Endothelial cell of umbilical vein (primary cell): ENCODE data around the gene OR4D2. TPM values are rescaled to one million over a fixed set of nuclear protein-coding genes. Genes with fewer than 3 reads are reported as not detected.

Source experiments
- BruUV-seq: library from RNA; stranded (reverse); fragments of 400-500 nt; replicated peaks from 2 replicates; lab custom pipeline; 2021; lab: Mats Ljungman, UMichigan
- CTCF ChIA-PET: fragments of 300-600, 350-600 bp; sonication (Branson Sonifier 250); formaldehyde crosslinking; loops from one replicate; lab custom pipeline; 2021; ENCODE audit warnings: antibody characterized with exemption, inconsistent platforms; lab: Charles Lee
- POLR2A ChIA-PET: fragments of 300-600, 350-600 bp; sonication (Branson Sonifier 250); formaldehyde crosslinking; loops from one replicate; lab custom pipeline; 2021; ENCODE audit warnings: antibody characterized with exemption, inconsistent platforms; lab: Charles Lee
- DNase-seq: peaks from one replicate; pipeline ENCODE4 v3.0.0-alpha.2; 2011; ENCODE audit warnings: low read depth, low spot score
- FAIRE-seq: peaks from 2 replicates; lab custom pipeline; 2011; peaks lifted over from hg19 to GRCh38; lab: Jason Lieb, UNC
- H2AFZ ChIP-seq: 2 replicates; pipeline ENCODE4 v1.6.0; 2012; ENCODE audit warnings: low read depth, low read length, control low read depth, inconsistent platforms
- H3K27ac ChIP-seq: 2 replicates; pipeline ENCODE4 v1.5.1; 2011; ENCODE audit warnings: low read depth, mild to moderate bottlenecking, control low read depth, low read length, moderate library complexity; ENCODE audit not compliant: insufficient read depth
- H3K27me3 ChIP-seq, 2 experiments: 2 replicates each; pipeline versions ENCODE4 v1.6.0 to v1.6.1; 2011; ENCODE audit warnings: low read length in 2 of 2, mixed read lengths in 1 of 2; ENCODE audit not compliant: control insufficient read depth in 2 of 2, insufficient read depth in 2 of 2
- H3K36me3 ChIP-seq, 2 experiments: 2 replicates in 1 of 2; 3 replicates in 1 of 2; pipeline ENCODE4 v1.5.1; 2011; ENCODE audit warnings: low read length in 2 of 2, mild to moderate bottlenecking in 1 of 2, moderate library complexity in 1 of 2; ENCODE audit not compliant: control insufficient read depth in 2 of 2, insufficient read depth in 2 of 2; ENCODE audit errors: extremely low read depth in 1 of 2
- H3K4me1 ChIP-seq: 3 replicates; pipeline ENCODE4 v1.5.1; 2011; ENCODE audit warnings: mild to moderate bottlenecking, low read length; ENCODE audit not compliant: control insufficient read depth, insufficient read depth; ENCODE audit errors: extremely low read depth
- H3K4me2 ChIP-seq: 2 replicates; pipeline ENCODE4 v1.6.1; 2011; ENCODE audit warnings: low read length, control low read depth, mixed read lengths; ENCODE audit not compliant: insufficient read depth
- H3K4me3 ChIP-seq, 3 experiments: fragments of 200-600 bp in 1 of 3; sonication (generic), shearing (Covaris generic) in 1 of 3; replicated peaks in 1 of 3; 2 replicates each; pipeline ENCODE4 v1.5.1; 2011 to 2016; ENCODE audit warnings: control low read depth in 3 of 3, low read length in 3 of 3, mild to moderate bottlenecking in 2 of 3, inconsistent platforms in 1 of 3, low read depth in 1 of 3, moderate library complexity in 1 of 3; ENCODE audit not compliant: insufficient read depth in 1 of 3
- H3K79me2 ChIP-seq: 2 replicates; pipeline ENCODE4 v1.6.0; 2012; ENCODE audit warnings: low read length, inconsistent platforms; ENCODE audit not compliant: control insufficient read depth, insufficient read depth
- H3K9ac ChIP-seq: replicated peaks from 2 replicates; pipeline ENCODE3; 2011; ENCODE audit warnings: low read length, control low read depth; ENCODE audit not compliant: insufficient read depth; ENCODE audit errors: extremely low read depth
- H3K9me1 ChIP-seq: replicated peaks from 3 replicates; pipeline ENCODE4 v1.6.0; 2011; ENCODE audit warnings: mild to moderate bottlenecking, low read length; ENCODE audit not compliant: control insufficient read depth, insufficient read depth; ENCODE audit errors: extremely low read depth
- H3K9me3 ChIP-seq: replicated peaks from 2 replicates; pipeline ENCODE4 v1.5.1; 2012; ENCODE audit warnings: low read length, inconsistent platforms; ENCODE audit not compliant: control insufficient read depth, insufficient read depth
- H4K20me1 ChIP-seq: replicated peaks from 2 replicates; pipeline ENCODE3; 2011; ENCODE audit warnings: mild to moderate bottlenecking, low read length; ENCODE audit not compliant: control insufficient read depth, insufficient read depth; ENCODE audit errors: extremely low read depth
- EZH2 ChIP-seq: IDR thresholded peaks from 2 replicates; pipeline ENCODE4 v1.6.1; 2012; ENCODE audit warnings: borderline replicate concordance, low read depth, mild to moderate bottlenecking, moderate library complexity, low read length, inconsistent platforms; ENCODE audit not compliant: severe bottlenecking
- FOS ChIP-seq: IDR thresholded peaks from 2 replicates; pipeline ENCODE4 v1.6.1; 2011; ENCODE audit warnings: mild to moderate bottlenecking, low read length, moderate library complexity, borderline replicate concordance; ENCODE audit not compliant: insufficient read depth
- GATA2 ChIP-seq: IDR thresholded peaks from 2 replicates; pipeline ENCODE4 v1.7.0; 2011; ENCODE audit warnings: low read depth, mild to moderate bottlenecking, moderate library complexity, mixed read lengths, low read length; ENCODE audit not compliant: insufficient read length, insufficient read depth
- JUN ChIP-seq: IDR thresholded peaks from 2 replicates; pipeline ENCODE4 v1.6.1; 2011; ENCODE audit warnings: borderline replicate concordance, low read depth; ENCODE audit not compliant: insufficient read length, insufficient read depth
- MYC ChIP-seq: IDR thresholded peaks from one replicate; pipeline ENCODE4 v1.6.1; 2011; ENCODE audit warnings: mild to moderate bottlenecking, low read depth, low read length
- POLR2A ChIP-seq: IDR thresholded peaks from 2 replicates; pipeline ENCODE4 v1.6.1; 2012; ENCODE audit warnings: low read depth, mild to moderate bottlenecking, control low read depth, low read length
- POLR2AphosphoS5 ChIP-seq: IDR thresholded peaks from 2 replicates; pipeline ENCODE4 v1.6.1; 2012; ENCODE audit warnings: low read depth, mild to moderate bottlenecking, control low read depth, low read length, moderate library complexity; ENCODE audit not compliant: insufficient read depth
- dilution Hi-C: fragments of 300-500 bp; cut with MboI; formaldehyde crosslinking; loops from one replicate; pipeline ENCODE4 v1.15.0; 2019; ENCODE audit warnings: low sequenced_read_pairs; ENCODE audit not compliant: extremely low pct_ligation_motif_present
- intact Hi-C: fragments of 100-400 bp; cut with micrococcal nuclease; formaldehyde crosslinking; loops from one replicate; pipeline ENCODE4 v1.10.0; 2022
- polyA plus RNA-seq, 4 experiments: library from polyadenylated mRNA; depleted of rRNA in 3 of 4; stranded (reverse) in 3 of 4; unstranded in 1 of 4; fragments of >200 nt; gene quantifications; 2 replicates each; pipeline versions ENCODE4 v1.2.1 to v1.2.3, GENCODE V29; 2011 to 2012; ENCODE audit warnings: missing spikeins in 1 of 4
- total RNA-seq: library from RNA; stranded (reverse); gene quantifications from 2 replicates; pipeline ENCODE4 v1.2.3, GENCODE V29; 2021
- TF ChIP-seq, protein P1 (sequence below), 2 donors: IDR thresholded peaks; 1 replicate in 1 of 2; 2 replicates in 1 of 2; pipeline ENCODE4 v1.5.1; 2011; ENCODE audit warnings: low read length in 2 of 2, mild to moderate bottlenecking in 2 of 2, moderate library complexity in 2 of 2, control low read depth in 1 of 2, inconsistent platforms in 1 of 2, low read depth in 1 of 2; ENCODE audit not compliant: insufficient read depth in 1 of 2; ENCODE audit errors: extremely low read depth in 1 of 2
- TF ChIP-seq, protein P2 (sequence below): IDR thresholded peaks from 2 replicates; pipeline ENCODE4 v1.6.1; 2011; ENCODE audit not compliant: insufficient read depth, insufficient read length

OR4D2 gene
- total and polyA plus RNA-seq, 2 donors (not counting 3 experiments of a cell fraction or from before 2014, with no cell fraction given): not detected

DNA sequence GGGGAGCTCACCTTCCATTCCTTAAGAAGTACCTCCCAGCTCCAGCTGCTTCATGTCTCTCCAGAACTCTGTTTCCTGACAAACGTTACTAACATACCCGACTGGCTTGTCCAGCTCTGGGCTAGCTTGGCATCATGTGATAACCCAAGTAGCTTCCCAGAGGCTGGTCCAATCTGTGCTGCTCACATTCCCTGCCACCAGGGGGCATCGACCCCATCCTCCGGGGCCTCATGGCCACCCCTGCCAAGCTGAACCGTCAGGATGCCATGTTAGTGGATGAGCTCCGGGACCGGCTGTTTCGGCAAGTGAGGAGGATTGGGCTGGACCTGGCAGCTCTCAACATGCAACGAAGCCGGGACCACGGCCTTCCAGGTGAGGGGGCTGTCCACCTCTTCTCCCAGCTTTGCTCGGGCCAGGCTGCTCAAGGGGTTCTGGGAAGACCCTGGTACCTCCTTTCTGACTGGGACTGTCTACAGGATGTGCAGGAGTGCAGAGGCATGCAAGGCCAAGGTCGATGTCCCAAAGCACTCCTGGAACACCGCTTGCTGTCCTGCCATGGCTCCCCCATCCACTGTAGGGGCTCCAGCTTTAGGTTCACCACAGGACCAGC is 33.3 kb downstream of the OR4D2 start:
- TF ChIP-seq, protein P1, sequence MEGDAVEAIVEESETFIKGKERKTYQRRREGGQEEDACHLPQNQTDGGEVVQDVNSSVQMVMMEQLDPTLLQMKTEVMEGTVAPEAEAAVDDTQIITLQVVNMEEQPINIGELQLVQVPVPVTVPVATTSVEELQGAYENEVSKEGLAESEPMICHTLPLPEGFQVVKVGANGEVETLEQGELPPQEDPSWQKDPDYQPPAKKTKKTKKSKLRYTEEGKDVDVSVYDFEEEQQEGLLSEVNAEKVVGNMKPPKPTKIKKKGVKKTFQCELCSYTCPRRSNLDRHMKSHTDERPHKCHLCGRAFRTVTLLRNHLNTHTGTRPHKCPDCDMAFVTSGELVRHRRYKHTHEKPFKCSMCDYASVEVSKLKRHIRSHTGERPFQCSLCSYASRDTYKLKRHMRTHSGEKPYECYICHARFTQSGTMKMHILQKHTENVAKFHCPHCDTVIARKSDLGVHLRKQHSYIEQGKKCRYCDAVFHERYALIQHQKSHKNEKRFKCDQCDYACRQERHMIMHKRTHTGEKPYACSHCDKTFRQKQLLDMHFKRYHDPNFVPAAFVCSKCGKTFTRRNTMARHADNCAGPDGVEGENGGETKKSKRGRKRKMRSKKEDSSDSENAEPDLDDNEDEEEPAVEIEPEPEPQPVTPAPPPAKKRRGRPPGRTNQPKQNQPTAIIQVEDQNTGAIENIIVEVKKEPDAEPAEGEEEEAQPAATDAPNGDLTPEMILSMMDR (IDR thresholded peaks at IDR 0.05; ENCODE audit: extremely low read depth in 1 of 2, insufficient read depth in 1 of 2, low read depth in 1 of 2, low read length in 2 of 2): peak; percentile 65 to 75
- TF ChIP-seq EZH2: no peak
- no peak for TF ChIP-seq POLR2AphosphoS5
- no peak for TF ChIP-seq JUN
- no peaks in the 10 kb centered on the region for H4K20me1 ChIP-seq
- dilution Hi-C loops (no loop called here), intact Hi-C loops (loop anchor here (1.0 to 5.0 kb wide), 2 partner anchors 47 to 247 kb away; no protein-coding TSS in a partner anchor)
- H2AFZ ChIP-seq: no peak overlapping the region
- no TSS peak for BruUV-seq
- H3K79me2 ChIP-seq: no peaks in the 10 kb centered on the region
- no peak overlapping the region for H3K4me2 ChIP-seq
- CTCF ChIA-PET: interaction anchor here (0.6 to 3.3 kb wide), 17 partner anchors 10 to 250 kb away, joined by 3 to 21 read pairs (median 5); partner anchors contain the start of genes MKS1 and RNF43
- H3K9ac ChIP-seq: no peak overlapping the region
- H3K27me3 ChIP-seq: peaks cover 0 to 3% of the 10 kb centered on the region in 2 experiments
- H3K36me3 ChIP-seq: no peaks in the 10 kb centered on the region
- no peaks in the 10 kb centered on the region for H3K9me3 ChIP-seq
- FAIRE-seq (peak; percentile 4), DNase-seq (peak; percentile 43)
- no peaks in the 10 kb centered on the region for H3K4me1 ChIP-seq
- POLR2A ChIA-PET: no interaction called here
- H3K27ac ChIP-seq: no peak overlapping the region
- no peaks in the 10 kb centered on the region for H3K9me1 ChIP-seq
- H3K4me3 ChIP-seq: no peak overlapping the region

DNA sequence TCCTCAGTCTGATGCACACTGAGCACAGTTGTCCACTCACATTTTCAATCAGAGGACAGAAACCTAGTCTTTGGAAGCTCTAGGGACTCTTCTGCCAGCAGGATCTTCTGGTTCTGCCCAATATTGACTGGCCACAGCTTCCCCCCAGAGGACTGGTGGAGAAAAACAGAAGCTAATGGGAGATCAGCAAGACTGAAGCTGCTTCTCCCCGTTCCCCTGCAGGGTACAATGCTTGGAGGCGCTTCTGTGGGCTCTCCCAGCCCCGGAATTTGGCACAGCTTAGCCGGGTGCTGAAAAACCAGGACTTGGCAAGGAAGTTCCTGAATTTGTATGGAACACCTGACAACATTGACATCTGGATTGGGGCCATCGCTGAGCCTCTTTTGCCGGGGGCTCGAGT is 36.1 kb downstream of the OR4D2 start:
- no peaks in the 10 kb centered on the region for H3K4me1 ChIP-seq
- no peak overlapping the region for H3K4me3 ChIP-seq
- H3K9me3 ChIP-seq: no peaks in the 10 kb centered on the region
- H3K9me1 ChIP-seq: no peaks in the 10 kb centered on the region
- ChIA-PET CTCF (no interaction called here), POLR2A (no interaction called here)
- no peak overlapping the region for H3K4me2 ChIP-seq
- no peak overlapping the region for H2AFZ ChIP-seq
- intact Hi-C loops (loop anchor here (5.0 kb wide), 1 partner anchor 44 kb away; no protein-coding TSS in a partner anchor), dilution Hi-C loops (no loop called here)
- peaks cover 0 to 3% of the 10 kb centered on the region in 2 experiments for H3K27me3 ChIP-seq
- TF ChIP-seq, protein P2, sequence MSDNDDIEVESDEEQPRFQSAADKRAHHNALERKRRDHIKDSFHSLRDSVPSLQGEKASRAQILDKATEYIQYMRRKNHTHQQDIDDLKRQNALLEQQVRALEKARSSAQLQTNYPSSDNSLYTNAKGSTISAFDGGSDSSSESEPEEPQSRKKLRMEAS: no peak
- no peak for TF ChIP-seq JUN
- TF ChIP-seq POLR2A: no peak
- no peak for TF ChIP-seq GATA2
- no peak for TF ChIP-seq EZH2
- no peak for TF ChIP-seq POLR2AphosphoS5
- TF ChIP-seq MYC: no peak
- TF ChIP-seq, protein P1 (IDR thresholded peaks at IDR 0.05; ENCODE audit: extremely low read depth in 1 of 2, insufficient read depth in 1 of 2, low read depth in 1 of 2, low read length in 2 of 2): no peak
- TF ChIP-seq FOS: no peak
- FAIRE-seq (no peak), DNase-seq (no peak)
- no peak overlapping the region for H3K27ac ChIP-seq
- no peaks in the 10 kb centered on the region for H3K79me2 ChIP-seq
- H3K36me3 ChIP-seq: peaks cover 0 to 6% of the 10 kb centered on the region in 2 experiments
- no TSS peak for BruUV-seq
- H4K20me1 ChIP-seq: no peaks in the 10 kb centered on the region
- H3K9ac ChIP-seq: no peak overlapping the region
